Measurements from ENCODE around the gene PITX2.

- TF ChIP-seq CTCF (IDR thresholded peaks at IDR 0.05) (no peak), EP300 (IDR thresholded peaks at IDR 0.05) (no peak)
These were observed 17.7 kb upstream of the PITX2 start for GRCh38 chr4:110640576-110640975.
